PC-3 (cell line): ENCODE results near the gene RABL6. TPM values are rescaled to one million over a fixed set of nuclear protein-coding genes. Genes with fewer than 3 reads are reported as not detected.
"Not testable (repeated sequence)": the region's sequence is repeated elsewhere in the genome, so short reads cannot be mapped to it uniquely, and the experiment has no call there.

Experiments used
- ATAC-seq: fragments of 200-7000 bp; cut with Tn5 transposase; 2 replicates; pipeline ENCODE4 v1.9.1; 2020; ENCODE audit warnings: mild to moderate bottlenecking, moderate library complexity
- BruUV-seq: library from RNA; stranded (reverse); fragments of 400-500 nt; replicated peaks from 2 replicates; lab custom pipeline; 2021; lab: Mats Ljungman, UMichigan
- CTCF ChIA-PET: fragments of 300-600 bp; sonication (Branson Sonifier 250); formaldehyde crosslinking; loops from one replicate; lab custom pipeline; 2022; ENCODE audit warnings: antibody characterized with exemption; lab: Charles Lee
- POLR2A ChIA-PET: fragments of 300-600 bp; sonication (Branson Sonifier 250); formaldehyde crosslinking; loops from one replicate; lab custom pipeline; 2022; ENCODE audit warnings: antibody characterized with exemption; ENCODE audit not compliant: unreplicated experiment; lab: Charles Lee
- DNase-seq: peaks from one replicate; pipeline ENCODE4 v3.0.0-alpha.2; 2015
- H2AFZ ChIP-seq: fragments of 300-600 bp; sonication (generic); 2 replicates; pipeline ENCODE4 v1.6.0; 2016; ENCODE audit warnings: antibody characterized with exemption, low read length
- H3F3A ChIP-seq: fragments of 300-600 bp; sonication (generic); one replicate; pipeline ENCODE4 v1.6.0; 2017; ENCODE audit warnings: antibody characterized with exemption, low read length, control low read depth, mild to moderate bottlenecking; ENCODE audit not compliant: unreplicated experiment
- H3K27ac ChIP-seq: fragments of 300-600 bp; sonication (generic); 2 replicates; pipeline ENCODE4 v1.5.1; 2016; ENCODE audit warnings: mild to moderate bottlenecking, low read length
- H3K27me3 ChIP-seq: fragments of 300-600 bp; sonication (generic); 2 replicates; pipeline ENCODE4 v1.6.1; 2016; ENCODE audit warnings: low read length, mixed read lengths
- H3K36me3 ChIP-seq: fragments of 300-600 bp; sonication (generic); 2 replicates; pipeline ENCODE4 v1.6.1; 2016; ENCODE audit warnings: low read depth, mixed run types, low read length, mixed read lengths
- H3K4me1 ChIP-seq: fragments of 300-600 bp; sonication (generic); 2 replicates; pipeline ENCODE4 v1.5.1; 2016; ENCODE audit warnings: low read length; ENCODE audit not compliant: insufficient read depth
- H3K4me2 ChIP-seq: fragments of 300-600 bp; sonication (generic); 2 replicates; pipeline ENCODE4 v1.6.0; 2016; ENCODE audit warnings: low read length
- H3K4me3 ChIP-seq: fragments of 300-600 bp; sonication (generic); 2 replicates; pipeline ENCODE4 v1.5.1; 2016; ENCODE audit warnings: mild to moderate bottlenecking, low read length, mixed read lengths
- H3K79me2 ChIP-seq: fragments of 300-600 bp; sonication (generic); 2 replicates; pipeline ENCODE4 v1.6.1; 2017; ENCODE audit warnings: low read length, mixed read lengths
- H3K9ac ChIP-seq: fragments of 300-600 bp; sonication (generic); 2 replicates; pipeline ENCODE4 v1.6.0; 2016; ENCODE audit warnings: mild to moderate bottlenecking, low read length
- H3K9me2 ChIP-seq: fragments of 300-600 bp; sonication (generic); replicated peaks from 2 replicates; pipeline ENCODE4 v1.6.1; 2016; ENCODE audit warnings: mixed run types, low read length, mixed read lengths
- H3K9me3 ChIP-seq: fragments of 300-600 bp; sonication (generic); 2 replicates; pipeline ENCODE4 v1.6.1; 2016; ENCODE audit warnings: low read length, mixed read lengths
- H4K20me1 ChIP-seq: fragments of 300-600 bp; sonication (generic); 2 replicates; pipeline ENCODE4 v1.6.1; 2016; ENCODE audit warnings: low read length, mixed read lengths
- EZH2 ChIP-seq: fragments of 300-600 bp; sonication (generic); IDR thresholded peaks from one replicate; pipeline ENCODE4 v1.6.1; 2017; ENCODE audit warnings: antibody characterized with exemption, mild to moderate bottlenecking, low read length; ENCODE audit not compliant: unreplicated experiment
- intact Hi-C: fragments of 100-400 bp; cut with micrococcal nuclease; formaldehyde crosslinking; loops from 2 replicates; pipeline ENCODE4 v1.9.0; 2023
- total RNA-seq: library from RNA; depleted of rRNA; stranded (reverse); fragments of >200 nt; gene quantifications from 2 replicates; pipeline ENCODE4 v1.2.3, GENCODE V29; 2014
- TF ChIP-seq, protein P1 (sequence below): fragments of 300-600 bp; sonication (generic); conservative IDR thresholded peaks from 2 replicates; pipeline ENCODE4 v1.5.1; 2017; ENCODE audit warnings: antibody characterized with exemption, low read depth, mild to moderate bottlenecking, low read length

The RABL6 gene
- total RNA-seq, 1 experiment from 2014 or later = 84.3 TPM

DNA sequence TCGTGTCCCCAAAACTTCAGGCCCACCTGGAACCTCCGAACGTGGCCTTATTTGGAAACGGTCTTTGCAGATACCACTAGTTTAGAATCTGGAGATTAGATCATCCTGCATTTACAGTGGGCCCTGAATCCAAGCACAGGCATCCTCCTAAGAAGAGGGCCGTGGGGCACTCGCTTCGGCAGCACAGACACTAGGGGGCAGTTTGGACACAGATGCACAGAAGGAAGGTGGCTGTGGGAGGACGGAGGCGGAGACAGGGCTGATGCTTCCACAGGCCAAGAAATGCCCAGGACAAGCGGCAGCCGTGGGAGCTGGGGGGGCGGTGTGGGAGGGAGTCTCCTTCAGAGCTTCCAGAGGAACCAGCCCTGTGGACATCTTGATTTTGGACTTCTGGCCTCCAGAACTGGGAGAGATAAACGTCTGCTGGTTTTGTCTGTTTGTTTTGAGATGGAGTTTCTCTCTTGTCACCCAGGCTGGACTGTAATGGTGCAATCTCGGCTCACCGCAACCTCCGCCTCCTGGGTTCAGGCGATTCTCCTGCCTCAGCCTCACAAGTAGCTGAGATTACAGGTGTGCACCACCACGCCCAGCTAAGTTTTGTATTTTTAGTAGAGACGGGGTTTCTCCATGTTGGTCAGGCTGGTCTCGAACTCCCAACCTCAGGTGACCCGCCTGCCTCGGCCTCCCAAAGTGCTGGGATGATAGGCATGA, 46.8 kb upstream of the RABL6 start:
- not testable (repeated sequence) for H3K9ac ChIP-seq, H3K36me3 ChIP-seq
- peak overlapping the region; percentile 44; the same call in 1 of the 2 replicates for H3K4me2 ChIP-seq

DNA sequence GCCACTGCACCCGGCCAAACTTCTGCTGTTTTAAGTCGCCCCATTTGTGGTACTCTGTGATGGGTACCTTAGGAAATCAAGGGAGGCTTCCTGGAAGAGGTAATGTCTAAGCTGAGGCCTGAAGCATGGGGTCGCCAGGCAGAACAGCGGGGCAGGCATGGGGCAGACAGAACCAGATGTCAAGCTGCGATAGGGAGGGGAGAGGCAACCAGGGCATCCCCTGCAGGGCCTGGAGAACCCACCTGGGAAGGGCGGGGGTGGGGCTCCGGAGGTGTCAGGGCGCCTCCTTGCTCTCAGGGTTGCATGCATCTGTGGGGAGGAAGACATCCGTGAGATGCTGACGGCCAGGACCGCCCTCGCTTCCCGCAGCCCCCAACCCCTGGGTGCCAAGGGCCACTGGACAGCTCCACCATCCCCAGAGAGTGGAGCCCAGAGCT, 46.2 kb upstream of the RABL6 start:
- Histone ChIP-seq H3K79me2 (no peaks in the 10 kb centered on the region), H3K4me2 (no peak overlapping the region), H3K9ac (no peak overlapping the region), H3K9me2 (no peaks in the 10 kb centered on the region), H4K20me1 (no peaks in the 10 kb centered on the region), H3K4me3 (no peak overlapping the region), H2AFZ (no peak overlapping the region), H3K27me3 (no peaks in the 10 kb centered on the region), H3K9me3 (no peaks in the 10 kb centered on the region), H3F3A (no peaks in the 10 kb centered on the region), H3K27ac (no peak overlapping the region), H3K4me1 (no peaks in the 10 kb centered on the region), H3K36me3 (no peaks in the 10 kb centered on the region)
- TF ChIP-seq, protein P1, sequence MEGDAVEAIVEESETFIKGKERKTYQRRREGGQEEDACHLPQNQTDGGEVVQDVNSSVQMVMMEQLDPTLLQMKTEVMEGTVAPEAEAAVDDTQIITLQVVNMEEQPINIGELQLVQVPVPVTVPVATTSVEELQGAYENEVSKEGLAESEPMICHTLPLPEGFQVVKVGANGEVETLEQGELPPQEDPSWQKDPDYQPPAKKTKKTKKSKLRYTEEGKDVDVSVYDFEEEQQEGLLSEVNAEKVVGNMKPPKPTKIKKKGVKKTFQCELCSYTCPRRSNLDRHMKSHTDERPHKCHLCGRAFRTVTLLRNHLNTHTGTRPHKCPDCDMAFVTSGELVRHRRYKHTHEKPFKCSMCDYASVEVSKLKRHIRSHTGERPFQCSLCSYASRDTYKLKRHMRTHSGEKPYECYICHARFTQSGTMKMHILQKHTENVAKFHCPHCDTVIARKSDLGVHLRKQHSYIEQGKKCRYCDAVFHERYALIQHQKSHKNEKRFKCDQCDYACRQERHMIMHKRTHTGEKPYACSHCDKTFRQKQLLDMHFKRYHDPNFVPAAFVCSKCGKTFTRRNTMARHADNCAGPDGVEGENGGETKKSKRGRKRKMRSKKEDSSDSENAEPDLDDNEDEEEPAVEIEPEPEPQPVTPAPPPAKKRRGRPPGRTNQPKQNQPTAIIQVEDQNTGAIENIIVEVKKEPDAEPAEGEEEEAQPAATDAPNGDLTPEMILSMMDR = no peak
- TF ChIP-seq EZH2 = no peak
- ChIA-PET POLR2A (interaction anchor here (0.6 kb wide), 1 partner anchor 293 kb away, joined by 3 read pairs; no protein-coding TSS in a partner anchor), CTCF (interaction anchor here (0.6 to 0.8 kb wide), 2 partner anchors 16 to 267 kb away, joined by 3 to 6 read pairs; no protein-coding TSS in a partner anchor)
- no peak for ATAC-seq
- intact Hi-C loops = no loop called here
- DNase-seq = no peak
- no TSS peak for BruUV-seq

More for the DNA sequence above, 46.8 kb upstream of the RABL6 start:
- ChIA-PET CTCF (interaction anchor here (0.6 to 0.8 kb wide), 2 partner anchors 17 to 268 kb away, joined by 3 to 6 read pairs; no protein-coding TSS in a partner anchor), POLR2A (interaction anchor here (0.6 kb wide), 1 partner anchor 294 kb away, joined by 3 read pairs; no protein-coding TSS in a partner anchor)
- peak overlapping the region; percentile 71; the same call in 1 of the 2 replicates for H2AFZ ChIP-seq
- H3K9me3 ChIP-seq, H4K20me1 ChIP-seq, H3K4me1 ChIP-seq, BruUV-seq, intact Hi-C loops, H3K27ac ChIP-seq, H3K9me2 ChIP-seq, H3K4me3 ChIP-seq, H3F3A ChIP-seq, H3K27me3 ChIP-seq, H3K79me2 ChIP-seq: not testable (repeated sequence)
- peak; percentile 61 for DNase-seq
- TF ChIP-seq, protein P1 = peak; percentile 59
- ATAC-seq = peak; percentile 90

DNA sequence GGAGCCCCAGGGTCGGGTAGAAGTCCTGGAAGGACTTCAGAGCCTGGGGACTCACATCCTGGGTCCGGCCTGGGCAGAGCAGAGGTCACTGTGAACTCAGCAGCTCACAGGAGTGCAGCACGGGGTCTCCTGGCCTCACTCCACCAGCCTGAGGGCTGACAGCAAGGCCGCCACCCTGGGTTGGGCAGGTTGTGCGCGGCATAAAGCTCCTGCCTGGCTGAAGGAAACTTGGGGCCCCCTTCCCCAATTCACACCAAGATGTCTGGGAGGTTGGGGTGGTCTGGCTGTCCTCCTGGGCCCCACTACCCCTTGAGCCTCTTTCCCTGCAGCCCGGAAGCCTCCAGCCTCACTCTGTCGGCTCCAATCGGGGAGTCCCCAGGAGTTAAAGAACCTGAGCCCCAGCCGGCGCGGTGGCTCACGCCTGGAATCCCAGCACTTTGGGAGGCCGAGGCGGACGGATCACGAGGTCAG, 45.5 kb upstream of the RABL6 start:
- H4K20me1 ChIP-seq = no peaks in the 10 kb centered on the region
- no peak for ATAC-seq
- H2AFZ ChIP-seq = no peak overlapping the region
- no peaks in the 10 kb centered on the region for H3K27me3 ChIP-seq
- peaks cover 3% of the 10 kb centered on the region; the same call in 1 of the 2 replicates for H3K4me1 ChIP-seq
- no peaks in the 10 kb centered on the region for H3K79me2 ChIP-seq
- DNase-seq = no peak
- no peaks in the 10 kb centered on the region for H3K9me3 ChIP-seq
- no peak overlapping the region for H3K9ac ChIP-seq
- H3K4me3 ChIP-seq = no peak overlapping the region
- ChIA-PET POLR2A (no interaction called here), CTCF (no interaction called here)
- H3K9me2 ChIP-seq = no peaks in the 10 kb centered on the region
- H3K36me3 ChIP-seq = no peaks in the 10 kb centered on the region
- no peak overlapping the region for H3K4me2 ChIP-seq
- intact Hi-C loops = no loop called here
- TF ChIP-seq, protein P1 = no peak
- TF ChIP-seq EZH2 = no peak
- H3K27ac ChIP-seq = no peak overlapping the region
- no TSS peak for BruUV-seq
- H3F3A ChIP-seq = no peaks in the 10 kb centered on the region
